GM20000 (cell line): ENCODE measurements around the gene NBL1.

Experiments used
- DNase-seq: peaks from one replicate; pipeline ENCODE4 v3.0.0; 2012; ENCODE audit warnings: low spot score
- CTCF ChIP-seq: IDR thresholded peaks from 2 replicates; pipeline ENCODE4 v1.5.1; 2012; ENCODE audit warnings: mild to moderate bottlenecking, control low read depth; ENCODE audit errors: extremely low read depth, missing control alignments

NBL1 gene

GRCh38 chr1:19685994-19686393 lies 41.9 kb downstream of the NBL1 start:
- no peak for TF ChIP-seq CTCF
- DNase-seq: no peak

- no peak for TF ChIP-seq CTCF
- DNase-seq: no peak
Observed at GRCh38 chr1:19687414-19687813, 43.3 kb downstream of the NBL1 start.

- TF ChIP-seq CTCF: no peak
- no peak for DNase-seq
Observed at GRCh38 chr1:19688041-19688842, 44.1 kb downstream of the NBL1 start.

GRCh38 chr1:19689085-19689757 lies 45.1 kb downstream of the NBL1 start:
- no peak for TF ChIP-seq CTCF
- DNase-seq: no peak

- TF ChIP-seq CTCF: no peak
- no peak for DNase-seq
Observed at GRCh38 chr1:19689856-19690255, 45.7 kb downstream of the NBL1 start.

- DNase-seq: no peak
- TF ChIP-seq CTCF: no peak
Observed at GRCh38 chr1:19690342-19690741, 46.2 kb downstream of the NBL1 start.

- TF ChIP-seq CTCF: no peak
- no peak for DNase-seq
Observed at GRCh38 chr1:19694298-19694697, 50.2 kb downstream of the NBL1 start.
